MCF 10A (cell line): ENCODE measurements around the gene ETV1. TPM values are rescaled to one million over a fixed set of nuclear protein-coding genes. Genes with fewer than 3 reads are reported as not detected.

ENCODE experiments used
- BruUV-seq: library from RNA; stranded (reverse); fragments of 400-500 nt; replicated peaks from 2 replicates; lab custom pipeline; 2021; lab: Mats Ljungman, UMichigan
- CTCF ChIA-PET: fragments of 300-600 bp; sonication (Branson Sonifier 250); formaldehyde crosslinking; extraction: SDS; loops from one replicate; lab custom pipeline; 2021; ENCODE audit warnings: antibody characterized with exemption, inconsistent platforms; lab: Yijun Ruan, JAX
- POLR2A ChIA-PET: fragments of 300-600, 350-650 bp; sonication (Branson Sonifier 250); formaldehyde crosslinking; extraction: SDS; loops from one replicate; lab custom pipeline; 2020; ENCODE audit warnings: antibody characterized with exemption, inconsistent platforms; lab: Yijun Ruan, JAX
- DNase-seq: peaks from one replicate; pipeline ENCODE4 v3.0.0-alpha.2; 2018; ENCODE audit not compliant: unreplicated experiment
- H3K27ac Mint-ChIP-seq: one replicate; pipeline ENCODE4 v1.8.0; 2022; ENCODE audit warnings: mild to moderate bottlenecking, low read depth, mixed read lengths; ENCODE audit not compliant: unreplicated experiment
- H3K27me3 Mint-ChIP-seq: one replicate; pipeline ENCODE4 v1.8.0; 2022; ENCODE audit warnings: mixed read lengths; ENCODE audit not compliant: insufficient read depth, unreplicated experiment
- H3K36me3 Mint-ChIP-seq: one replicate; pipeline ENCODE4 v1.8.0; 2022; ENCODE audit warnings: mild to moderate bottlenecking, moderate library complexity, mixed read lengths; ENCODE audit not compliant: insufficient read depth, unreplicated experiment
- H3K4me1 Mint-ChIP-seq: one replicate; pipeline ENCODE4 v1.8.0; 2022; ENCODE audit warnings: mixed read lengths; ENCODE audit not compliant: insufficient read depth, unreplicated experiment
- H3K4me3 Mint-ChIP-seq: one replicate; pipeline ENCODE4 v1.8.0; 2022; ENCODE audit warnings: mild to moderate bottlenecking, moderate library complexity, mixed read lengths; ENCODE audit not compliant: unreplicated experiment
- H3K9me3 Mint-ChIP-seq: one replicate; pipeline ENCODE4 v1.8.0; 2022; ENCODE audit warnings: mixed read lengths; ENCODE audit not compliant: unreplicated experiment
- intact Hi-C: fragments of 100-400 bp; cut with micrococcal nuclease; formaldehyde crosslinking; loops from 2 replicates; pipeline ENCODE4 v1.14.1; 2022
- total RNA-seq: library from RNA; stranded (reverse); gene quantifications from 2 replicates; pipeline ENCODE4 v1.2.3, GENCODE V29; 2022
- TF ChIP-seq, protein P1 (sequence below): fragments of 200-600 bp; IDR thresholded peaks from one replicate; pipeline ENCODE4 v1.8.0; 2022; ENCODE audit warnings: antibody characterized with exemption, mild to moderate bottlenecking; ENCODE audit not compliant: unreplicated experiment

The ETV1 gene
- total RNA-seq, 1 experiment from 2014 or later: 6.9 TPM

DNA sequence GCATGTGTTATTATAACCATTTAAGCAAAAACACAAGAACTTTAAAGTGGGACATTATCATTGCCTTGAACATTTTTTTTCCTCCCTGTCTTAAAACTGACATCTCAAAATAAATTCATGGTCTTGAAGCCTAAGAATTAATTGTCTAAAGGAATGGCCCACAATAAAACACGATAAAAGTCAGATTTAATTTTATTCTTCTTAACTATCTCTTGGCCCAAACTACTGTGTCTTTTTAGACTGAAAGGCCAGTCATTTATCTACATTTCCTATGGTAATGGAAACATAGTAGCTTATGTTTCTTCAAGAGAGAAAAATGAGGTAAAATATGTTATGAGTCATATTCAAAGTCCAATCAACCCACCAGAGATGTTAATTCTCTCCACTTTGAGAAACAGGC lies 24.4 kb upstream of the ETV1 start:
- POLR2A ChIA-PET: no interaction called here

DNA sequence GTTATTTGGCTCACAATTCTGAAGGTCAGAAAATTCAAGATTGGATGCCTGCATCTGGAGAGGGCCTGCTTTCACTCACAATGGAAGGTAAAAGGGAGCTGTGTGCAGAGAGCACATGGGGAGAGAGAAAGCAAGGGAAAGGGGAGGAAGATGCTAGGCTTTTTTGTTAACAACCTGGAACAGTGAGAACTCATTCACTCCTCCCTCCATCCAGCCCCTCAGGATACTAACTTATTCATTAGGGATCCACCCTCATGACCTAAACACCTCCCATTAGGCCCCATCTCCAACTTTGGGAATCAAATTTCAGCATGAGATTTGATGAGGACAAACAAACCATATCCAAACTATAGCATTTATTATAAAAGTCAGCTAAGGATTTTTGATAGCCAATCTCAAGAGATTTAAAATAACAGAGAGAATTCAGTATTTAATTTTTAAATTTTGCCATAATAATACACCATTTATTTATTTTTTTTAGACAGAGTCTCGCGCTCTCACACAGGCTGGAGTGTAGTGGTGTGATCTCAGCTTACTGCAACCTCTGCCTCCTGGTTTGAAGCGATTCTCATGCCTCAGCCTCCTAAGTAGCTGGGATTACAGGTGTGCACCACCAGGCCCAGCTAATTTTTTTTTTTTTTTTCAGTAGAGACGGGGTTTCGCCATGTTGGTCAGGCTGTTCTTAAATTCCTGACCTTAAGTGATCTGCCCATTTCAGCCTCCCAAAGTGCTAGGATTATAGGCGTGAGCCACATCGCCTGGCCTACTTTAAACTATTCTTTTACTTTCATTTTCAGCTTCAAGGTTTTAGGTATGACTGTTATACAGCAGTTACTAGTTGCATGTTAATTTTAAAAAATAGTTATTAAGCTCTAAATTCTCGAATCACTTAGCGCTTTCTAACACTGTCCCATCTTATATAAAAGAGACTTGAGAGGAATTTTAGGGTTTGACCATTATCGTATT lies 20.3 kb upstream of the ETV1 start:
- Mint-ChIP-seq H3K9me3 (no peaks in the 10 kb centered on the region), H3K27ac (no peak overlapping the region), H3K36me3 (no peaks in the 10 kb centered on the region), H3K4me3 (no peak overlapping the region), H3K4me1 (no peaks in the 10 kb centered on the region), H3K27me3 (no peaks in the 10 kb centered on the region)
- no peak for DNase-seq
- ChIA-PET CTCF (interaction anchor here (0.5 to 0.8 kb wide), 2 partner anchors 11 to 285 kb away, joined by 3 read pairs; no protein-coding TSS in a partner anchor), POLR2A (interaction anchor here (0.6 kb wide), 1 partner anchor 730 kb away, joined by 3 read pairs; no protein-coding TSS in a partner anchor)
- TF ChIP-seq, protein P1, sequence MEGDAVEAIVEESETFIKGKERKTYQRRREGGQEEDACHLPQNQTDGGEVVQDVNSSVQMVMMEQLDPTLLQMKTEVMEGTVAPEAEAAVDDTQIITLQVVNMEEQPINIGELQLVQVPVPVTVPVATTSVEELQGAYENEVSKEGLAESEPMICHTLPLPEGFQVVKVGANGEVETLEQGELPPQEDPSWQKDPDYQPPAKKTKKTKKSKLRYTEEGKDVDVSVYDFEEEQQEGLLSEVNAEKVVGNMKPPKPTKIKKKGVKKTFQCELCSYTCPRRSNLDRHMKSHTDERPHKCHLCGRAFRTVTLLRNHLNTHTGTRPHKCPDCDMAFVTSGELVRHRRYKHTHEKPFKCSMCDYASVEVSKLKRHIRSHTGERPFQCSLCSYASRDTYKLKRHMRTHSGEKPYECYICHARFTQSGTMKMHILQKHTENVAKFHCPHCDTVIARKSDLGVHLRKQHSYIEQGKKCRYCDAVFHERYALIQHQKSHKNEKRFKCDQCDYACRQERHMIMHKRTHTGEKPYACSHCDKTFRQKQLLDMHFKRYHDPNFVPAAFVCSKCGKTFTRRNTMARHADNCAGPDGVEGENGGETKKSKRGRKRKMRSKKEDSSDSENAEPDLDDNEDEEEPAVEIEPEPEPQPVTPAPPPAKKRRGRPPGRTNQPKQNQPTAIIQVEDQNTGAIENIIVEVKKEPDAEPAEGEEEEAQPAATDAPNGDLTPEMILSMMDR: no peak
- no TSS peak for BruUV-seq
- intact Hi-C loops: no loop called here

More for the DNA sequence above, 24.4 kb upstream of the ETV1 start:
- no peaks in the 10 kb centered on the region for H3K9me3 Mint-ChIP-seq
- H3K4me3 Mint-ChIP-seq: no peak overlapping the region
- CTCF ChIA-PET: no interaction called here
- TF ChIP-seq, protein P1: no peak
- no peaks in the 10 kb centered on the region for H3K27me3 Mint-ChIP-seq
- BruUV-seq: no TSS peak
- DNase-seq: no peak
- no peaks in the 10 kb centered on the region for H3K36me3 Mint-ChIP-seq
- no peak overlapping the region for H3K27ac Mint-ChIP-seq
- intact Hi-C loops: no loop called here
- H3K4me1 Mint-ChIP-seq: no peaks in the 10 kb centered on the region

DNA sequence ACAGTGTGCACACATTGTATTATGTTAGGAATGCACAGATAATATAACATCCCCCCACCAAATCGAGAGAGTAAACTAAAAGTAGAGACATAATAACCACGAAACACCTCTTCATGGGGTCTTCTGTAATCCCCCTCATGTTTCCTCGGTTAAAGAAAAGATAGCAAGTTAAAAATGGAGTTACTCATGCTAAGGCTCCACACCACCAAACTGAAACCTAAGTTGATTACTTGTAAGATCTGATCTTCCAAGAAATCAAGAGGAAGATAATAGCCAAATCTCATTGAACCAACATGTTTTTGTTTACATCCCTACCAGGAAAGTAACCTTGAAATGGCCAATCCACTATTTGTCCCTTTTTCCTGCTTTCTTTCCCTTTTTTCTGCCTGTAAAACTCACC lies 11.7 kb upstream of the ETV1 start:
- intact Hi-C loops: no loop called here
- ChIA-PET POLR2A (no interaction called here), CTCF (no interaction called here)
- BruUV-seq: no TSS peak
- no peak overlapping the region for H3K27ac Mint-ChIP-seq
- H3K4me1 Mint-ChIP-seq: no peaks in the 10 kb centered on the region
- H3K4me3 Mint-ChIP-seq: no peak overlapping the region
- no peaks in the 10 kb centered on the region for H3K36me3 Mint-ChIP-seq
- DNase-seq: no peak
- TF ChIP-seq, protein P1: no peak
- no peaks in the 10 kb centered on the region for H3K9me3 Mint-ChIP-seq
- H3K27me3 Mint-ChIP-seq: no peaks in the 10 kb centered on the region

DNA sequence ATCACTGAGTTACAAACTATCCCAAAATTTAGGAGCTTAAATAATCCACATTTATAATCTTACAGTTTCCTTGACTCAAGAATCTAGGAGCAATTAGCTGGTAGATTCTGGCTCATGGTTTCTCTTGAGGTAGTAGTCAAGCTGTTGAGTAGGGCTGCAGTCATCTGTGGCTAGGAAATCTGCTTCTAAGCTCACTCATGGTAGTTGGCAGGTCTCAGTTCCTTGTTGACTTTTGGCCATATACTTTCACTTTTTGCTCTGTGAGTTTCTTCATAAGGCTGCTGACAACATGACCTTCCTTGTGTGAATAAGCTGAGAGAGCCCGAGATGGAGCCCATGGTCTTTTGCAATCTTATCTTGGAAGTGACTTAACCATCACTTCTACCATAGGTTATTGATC lies 10.8 kb upstream of the ETV1 start:
- Mint-ChIP-seq H3K4me1 (no peaks in the 10 kb centered on the region), H3K36me3 (no peaks in the 10 kb centered on the region), H3K27ac (no peak overlapping the region), H3K27me3 (no peaks in the 10 kb centered on the region), H3K9me3 (no peaks in the 10 kb centered on the region), H3K4me3 (no peak overlapping the region)
- ChIA-PET CTCF (interaction anchor here (0.7 kb wide), 1 partner anchor 11 kb away, joined by 4 read pairs; the partner anchor contains the start of gene ETV1), POLR2A (interaction anchor here (1.2 kb wide), 1 partner anchor 12 kb away, joined by 3 read pairs; no protein-coding TSS in a partner anchor)
- intact Hi-C loops: no loop called here
- BruUV-seq: no TSS peak
- DNase-seq: no peak
- TF ChIP-seq, protein P1: no peak
